Mesothelial cell of epicardium (in vitro differentiated cells): ENCODE measurements around the gene HOMER1. TPM values are rescaled to one million over a fixed set of nuclear protein-coding genes. Genes with fewer than 3 reads are reported as not detected.

ENCODE experiments used
- DNase-seq, 2 experiments: peaks; one replicate each; pipeline ENCODE4 v3.0.0; 2021; ENCODE audit warnings: low spot score in 2 of 2; ENCODE audit not compliant: unreplicated experiment in 2 of 2
- H3K27ac Mint-ChIP-seq: 2 replicates; pipeline ENCODE4 v1.8.0; 2021; ENCODE audit warnings: mixed read lengths
- H3K27me3 Mint-ChIP-seq: 2 replicates; pipeline ENCODE4 v1.8.0; 2021; ENCODE audit warnings: low read depth, mixed read lengths
- H3K36me3 Mint-ChIP-seq: 2 replicates; pipeline ENCODE4 v1.8.0; 2021; ENCODE audit warnings: mixed read lengths
- H3K4me1 Mint-ChIP-seq: 2 replicates; pipeline ENCODE4 v1.8.0; 2021; ENCODE audit warnings: mixed read lengths
- H3K4me3 Mint-ChIP-seq: 2 replicates; pipeline ENCODE4 v1.8.0; 2021; ENCODE audit warnings: mild to moderate bottlenecking, moderate library complexity, mixed read lengths
- H3K9me3 Mint-ChIP-seq: 2 replicates; pipeline ENCODE4 v1.8.0; 2021; ENCODE audit warnings: mixed read lengths
- CTCF ChIP-seq: fragments of 200-600 bp; sonication (generic); IDR thresholded peaks from one replicate; pipeline ENCODE4 v1.5.0; 2021; ENCODE audit warnings: antibody characterized with exemption; ENCODE audit not compliant: unreplicated experiment
- total RNA-seq: library from RNA; stranded (reverse); gene quantifications from 3 replicates; pipeline ENCODE4 v1.2.1, GENCODE V29; 2021

HOMER1 gene
- total RNA-seq, 1 donor from 2014 or later = 21.6 TPM

DNA sequence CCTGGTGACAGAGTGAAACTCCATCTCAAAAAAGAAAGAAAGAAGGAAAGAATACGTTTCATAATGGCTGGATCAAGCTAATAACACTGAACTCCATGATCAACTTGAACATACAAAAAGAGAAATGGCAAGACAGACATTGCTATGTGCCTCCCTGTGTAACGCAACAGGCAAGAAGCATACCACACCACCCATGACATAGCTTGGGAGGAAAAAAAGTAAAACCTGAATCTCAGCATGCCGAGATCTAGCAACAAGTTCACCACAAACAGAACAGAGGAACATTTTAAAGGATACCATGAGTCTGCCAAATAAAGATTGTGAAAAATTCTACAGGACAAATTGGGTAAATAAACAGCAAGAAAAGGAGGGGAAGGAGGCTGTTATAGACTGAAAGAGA is 26.7 kb downstream of the HOMER1 start:
- peaks cover 9% of the 10 kb centered on the region for H3K9me3 Mint-ChIP-seq
- H3K27ac Mint-ChIP-seq = peak overlapping the region; percentile 1
- TF ChIP-seq CTCF = no peak
- DNase-seq = no peak
- H3K27me3 Mint-ChIP-seq = no peaks in the 10 kb centered on the region
- no peak overlapping the region for H3K4me3 Mint-ChIP-seq
- H3K36me3 Mint-ChIP-seq = peaks cover 10% of the 10 kb centered on the region
- peaks cover 15% of the 10 kb centered on the region for H3K4me1 Mint-ChIP-seq

GRCh38 chr5:79486116-79486515 is 27.8 kb downstream of the HOMER1 start:
- H3K4me1 Mint-ChIP-seq = peaks cover 18% of the 10 kb centered on the region
- H3K4me3 Mint-ChIP-seq = no peak overlapping the region
- H3K36me3 Mint-ChIP-seq = peaks cover 12% of the 10 kb centered on the region
- DNase-seq = no peak
- peaks cover 9% of the 10 kb centered on the region for H3K9me3 Mint-ChIP-seq
- no peaks in the 10 kb centered on the region for H3K27me3 Mint-ChIP-seq
- no peak overlapping the region for H3K27ac Mint-ChIP-seq
- TF ChIP-seq CTCF = no peak

DNA sequence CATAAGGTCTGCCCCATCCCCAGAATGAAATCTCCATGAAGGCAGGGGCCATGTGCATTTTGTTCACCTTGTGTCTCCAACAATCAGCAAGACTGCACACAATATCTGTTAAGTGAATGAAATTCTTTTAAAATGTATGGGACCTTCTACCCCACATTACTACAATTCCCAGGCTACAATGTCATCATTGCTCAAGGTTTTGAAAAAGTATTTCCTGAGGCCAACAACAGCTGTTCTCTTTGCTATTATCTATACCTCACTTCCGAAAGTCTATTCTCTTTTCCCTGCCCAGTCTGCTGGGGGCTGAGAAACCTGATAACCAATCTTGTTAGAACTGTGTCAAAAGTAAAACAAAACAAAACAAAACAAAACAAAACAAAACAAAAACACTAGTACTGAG is 29.2 kb downstream of the HOMER1 start:
- no peak for TF ChIP-seq CTCF
- H3K9me3 Mint-ChIP-seq = peaks cover 9% of the 10 kb centered on the region
- DNase-seq = no peak
- H3K27me3 Mint-ChIP-seq = no peaks in the 10 kb centered on the region
- no peak overlapping the region for H3K27ac Mint-ChIP-seq
- H3K4me1 Mint-ChIP-seq = peaks cover 26% of the 10 kb centered on the region
- peaks cover 12% of the 10 kb centered on the region for H3K36me3 Mint-ChIP-seq
- no peak overlapping the region for H3K4me3 Mint-ChIP-seq

DNA sequence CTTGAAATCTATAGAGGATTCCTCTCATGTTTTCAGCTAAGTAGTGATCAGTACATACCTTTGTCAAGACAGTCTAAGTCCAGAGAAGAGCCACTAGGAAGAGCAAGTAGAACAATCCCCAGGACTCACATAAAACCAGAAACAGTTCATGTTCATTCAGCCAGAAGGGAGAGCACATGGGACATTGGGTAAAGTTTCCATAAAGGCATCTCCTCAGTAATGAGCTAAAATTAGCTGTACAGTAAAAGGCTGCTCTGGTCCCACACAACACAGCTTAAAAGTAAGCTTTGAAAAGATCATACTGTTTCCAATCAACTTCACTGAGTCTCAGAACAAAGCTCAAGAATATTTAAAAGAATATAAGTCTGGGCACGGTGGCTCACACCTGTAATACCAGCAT is 32.4 kb downstream of the HOMER1 start:
- no peak for DNase-seq
- Mint-ChIP-seq H3K4me1 (peaks cover 10% of the 10 kb centered on the region), H3K36me3 (peaks cover 12% of the 10 kb centered on the region), H3K27me3 (no peaks in the 10 kb centered on the region), H3K9me3 (peaks cover 9% of the 10 kb centered on the region), H3K4me3 (no peak overlapping the region), H3K27ac (no peak overlapping the region)
- no peak for TF ChIP-seq CTCF

- H3K9me3 Mint-ChIP-seq = peaks cover 9% of the 10 kb centered on the region
- H3K36me3 Mint-ChIP-seq = peaks cover 12% of the 10 kb centered on the region
- peaks cover 10% of the 10 kb centered on the region for H3K4me1 Mint-ChIP-seq
- H3K27ac Mint-ChIP-seq = no peak overlapping the region
- H3K4me3 Mint-ChIP-seq = no peak overlapping the region
- H3K27me3 Mint-ChIP-seq = no peaks in the 10 kb centered on the region
- no peak for TF ChIP-seq CTCF
- DNase-seq = no peak
Observed at GRCh38 chr5:79480991-79481390, 32.9 kb downstream of the HOMER1 start.

- H3K36me3 Mint-ChIP-seq = no peaks in the 10 kb centered on the region
- no peaks in the 10 kb centered on the region for H3K27me3 Mint-ChIP-seq
- H3K9me3 Mint-ChIP-seq = no peaks in the 10 kb centered on the region
- no peak for DNase-seq
- no peak overlapping the region for H3K27ac Mint-ChIP-seq
- no peak for TF ChIP-seq CTCF
- no peak overlapping the region for H3K4me3 Mint-ChIP-seq
- H3K4me1 Mint-ChIP-seq = peaks cover 7% of the 10 kb centered on the region
Observed at GRCh38 chr5:79475152-79475466, 38.8 kb downstream of the HOMER1 start.
